ENCODE data around the gene TIE1.

Gene TIE1

DNA sequence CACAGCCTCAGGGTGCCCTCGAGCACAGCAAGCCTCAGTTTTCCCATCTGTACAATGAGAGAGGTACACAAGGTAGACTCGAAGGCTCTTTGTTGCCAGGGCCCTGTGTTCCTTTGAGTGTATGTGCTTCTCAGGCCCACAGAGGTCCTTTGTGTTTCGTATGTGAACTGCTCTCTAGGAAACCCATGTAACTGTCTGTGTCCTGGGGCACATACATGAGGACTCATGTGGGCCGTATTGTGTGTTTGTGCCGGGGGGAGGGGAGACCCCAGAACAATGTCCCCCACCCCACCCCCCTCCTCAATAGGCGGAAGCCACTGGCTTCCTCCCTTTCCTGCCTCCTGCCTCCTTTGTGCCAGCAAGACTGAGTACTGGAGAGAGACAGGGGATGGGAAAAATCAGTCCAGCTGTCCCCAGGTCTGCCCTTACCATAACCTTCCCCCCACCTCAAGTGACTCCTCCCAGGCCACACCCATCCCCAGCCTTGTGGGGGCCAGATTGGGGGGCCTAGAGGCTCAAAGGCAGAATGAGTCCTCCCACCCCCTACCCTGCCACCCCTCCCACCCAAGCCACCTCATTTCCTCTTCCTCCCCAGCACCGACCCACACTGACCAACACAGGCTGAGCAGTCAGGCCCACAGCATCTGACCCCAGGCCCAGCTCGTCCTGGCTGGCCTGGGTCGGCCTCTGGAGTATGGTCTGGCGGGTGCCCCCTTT, at the start of gene TIE1:
TSS of gene TIE1 (plus strand) at position 605 of the 717 bp plus-strand sequence. CDS start at position 695, 90 bp downstream.
- Mint-ChIP-seq H3K9me3 (no peaks in the 10 kb centered on the region), H3K36me3 (no peaks in the 10 kb centered on the region), H3K4me1 (peaks cover 12% of the 10 kb centered on the region), H3K27me3 (no peaks in the 10 kb centered on the region), H3K4me3 (no peak within 1 kb of the TSS), H3K27ac (no peak within 1 kb of the TSS)

DNA sequence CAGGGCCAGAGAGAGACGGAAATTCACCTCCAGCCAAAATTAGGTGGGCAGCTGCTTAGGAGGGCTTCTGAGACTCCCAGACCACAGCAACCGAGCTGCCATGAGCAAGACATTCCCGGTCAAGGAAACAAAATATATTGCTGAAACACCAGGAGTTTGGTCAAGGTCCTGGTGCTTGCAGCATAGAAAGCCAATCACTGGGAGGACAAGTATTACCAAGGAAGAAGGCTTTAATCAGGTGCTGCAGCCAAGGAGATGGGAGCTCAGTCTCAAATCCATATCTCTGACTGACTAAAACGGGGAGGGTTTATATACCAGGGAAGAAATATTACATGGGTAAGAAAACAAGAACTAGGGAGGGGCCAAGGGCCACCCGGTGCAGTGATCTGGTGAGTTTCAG, 49.8 kb upstream of the TIE1 start:
- Mint-ChIP-seq H3K36me3 (no peaks in the 10 kb centered on the region), H3K9me3 (no peaks in the 10 kb centered on the region), H3K4me3 (no peak overlapping the region), H3K27ac (no peak overlapping the region), H3K4me1 (no peaks in the 10 kb centered on the region), H3K27me3 (peaks cover 3% of the 10 kb centered on the region)

DNA sequence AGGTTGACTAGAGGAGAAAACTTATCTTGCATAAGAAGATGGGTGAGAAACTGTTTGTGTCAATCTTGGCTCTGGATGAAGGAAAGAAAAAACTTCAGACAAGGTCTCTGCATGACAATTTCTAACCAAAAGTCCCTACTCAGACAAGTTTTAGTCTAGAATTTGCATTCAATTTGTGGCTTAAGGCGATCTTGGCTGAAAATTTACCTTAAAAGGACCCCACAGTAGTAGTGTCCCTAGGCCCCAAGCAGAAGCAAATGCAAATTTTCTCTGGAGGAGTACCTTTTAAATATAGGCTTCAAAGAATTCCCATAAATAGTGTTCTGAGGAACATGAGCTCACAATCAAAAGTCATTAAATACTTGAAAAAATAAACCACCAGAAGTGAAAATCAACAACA, 48.6 kb upstream of the TIE1 start:
- Mint-ChIP-seq H3K4me3 (no peak overlapping the region), H3K27ac (no peak overlapping the region), H3K9me3 (no peaks in the 10 kb centered on the region), H3K36me3 (no peaks in the 10 kb centered on the region), H3K27me3 (peaks cover 2% of the 10 kb centered on the region), H3K4me1 (no peaks in the 10 kb centered on the region)

DNA sequence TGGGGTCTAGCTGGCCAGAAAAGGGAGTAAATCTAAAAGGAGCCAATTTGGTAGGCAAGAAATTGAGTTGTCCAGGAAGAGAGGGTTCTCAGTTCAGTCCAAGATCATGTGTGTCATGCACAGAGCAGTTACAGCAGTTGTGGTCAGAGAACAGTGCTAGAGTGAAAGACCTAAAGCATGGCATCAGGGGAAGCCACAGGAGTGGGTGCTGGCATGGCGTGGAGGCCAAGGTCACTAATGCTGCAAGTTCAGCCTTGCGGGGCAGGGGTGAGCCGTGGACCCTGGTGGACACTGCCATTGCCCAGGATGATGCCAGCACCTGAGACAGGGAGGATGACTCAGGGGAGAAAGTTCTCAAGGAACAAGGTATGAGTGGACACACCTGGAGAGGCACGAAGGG, 47.6 kb upstream of the TIE1 start:
- no peak overlapping the region for H3K4me3 Mint-ChIP-seq
- no peaks in the 10 kb centered on the region for H3K4me1 Mint-ChIP-seq
- no peaks in the 10 kb centered on the region for H3K36me3 Mint-ChIP-seq
- peaks cover 2% of the 10 kb centered on the region for H3K27me3 Mint-ChIP-seq
- no peak overlapping the region for H3K27ac Mint-ChIP-seq
- no peaks in the 10 kb centered on the region for H3K9me3 Mint-ChIP-seq

DNA sequence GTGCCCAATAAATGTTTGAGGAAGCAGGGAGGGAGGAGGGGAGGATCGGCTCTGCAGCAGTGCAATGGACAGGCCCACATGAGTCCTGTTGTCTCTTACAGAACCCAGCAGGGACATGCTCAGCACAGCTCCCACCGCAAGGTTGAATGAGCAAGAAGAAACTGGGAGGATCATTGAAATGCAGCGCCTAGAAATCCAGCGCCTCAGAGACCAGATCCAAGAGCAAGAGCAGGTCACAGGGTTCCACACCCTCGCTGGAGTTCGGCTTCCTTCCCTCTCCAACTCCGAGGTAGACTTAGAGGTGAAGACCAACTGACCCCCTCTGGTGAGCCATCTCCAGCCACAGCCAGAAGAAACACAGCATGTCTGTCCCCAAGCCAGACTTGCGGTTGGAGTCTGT, 46.9 kb upstream of the TIE1 start:
- Mint-ChIP-seq H3K4me3 (no peak overlapping the region), H3K27ac (no peak overlapping the region), H3K27me3 (peaks cover 2% of the 10 kb centered on the region), H3K4me1 (no peaks in the 10 kb centered on the region), H3K36me3 (no peaks in the 10 kb centered on the region), H3K9me3 (no peaks in the 10 kb centered on the region)

DNA sequence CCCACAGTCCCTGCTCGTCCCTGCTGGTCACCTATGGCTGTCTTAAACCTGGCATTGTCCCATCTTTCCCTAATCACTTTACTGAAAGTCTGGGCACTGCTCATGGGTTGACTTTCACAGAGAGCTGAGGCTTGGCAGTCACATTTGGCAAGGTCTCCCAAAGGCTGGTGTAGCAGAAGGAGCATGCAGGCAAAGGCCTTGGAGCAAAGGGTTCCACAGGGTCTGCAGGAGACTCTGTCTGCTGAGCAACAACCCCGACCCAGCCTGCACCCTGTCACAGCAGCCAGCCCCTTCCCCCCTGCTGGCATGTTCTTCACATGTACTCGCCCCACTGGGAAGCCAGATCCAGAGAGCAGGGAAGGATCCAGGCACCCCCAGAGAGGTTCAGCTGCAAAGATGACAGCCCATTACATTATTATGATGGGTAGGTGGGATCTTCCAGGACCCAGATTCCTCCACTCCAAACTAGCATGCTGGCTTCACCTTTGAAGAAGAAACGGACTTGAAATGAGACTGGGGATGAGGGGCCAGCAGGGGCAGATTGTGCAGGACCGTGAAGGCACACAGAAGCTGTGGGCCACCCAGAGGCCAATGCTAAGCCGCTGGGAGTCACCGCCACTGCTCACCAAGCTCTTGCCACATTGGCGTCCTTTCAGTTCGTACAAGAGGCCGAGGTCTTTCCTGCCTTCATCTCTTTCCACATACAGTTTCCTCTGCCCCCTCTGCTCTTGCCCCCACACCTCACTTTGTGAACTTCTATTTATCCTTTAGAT, 45.2 kb upstream of the TIE1 start:
- H3K36me3 Mint-ChIP-seq: no peaks in the 10 kb centered on the region

DNA sequence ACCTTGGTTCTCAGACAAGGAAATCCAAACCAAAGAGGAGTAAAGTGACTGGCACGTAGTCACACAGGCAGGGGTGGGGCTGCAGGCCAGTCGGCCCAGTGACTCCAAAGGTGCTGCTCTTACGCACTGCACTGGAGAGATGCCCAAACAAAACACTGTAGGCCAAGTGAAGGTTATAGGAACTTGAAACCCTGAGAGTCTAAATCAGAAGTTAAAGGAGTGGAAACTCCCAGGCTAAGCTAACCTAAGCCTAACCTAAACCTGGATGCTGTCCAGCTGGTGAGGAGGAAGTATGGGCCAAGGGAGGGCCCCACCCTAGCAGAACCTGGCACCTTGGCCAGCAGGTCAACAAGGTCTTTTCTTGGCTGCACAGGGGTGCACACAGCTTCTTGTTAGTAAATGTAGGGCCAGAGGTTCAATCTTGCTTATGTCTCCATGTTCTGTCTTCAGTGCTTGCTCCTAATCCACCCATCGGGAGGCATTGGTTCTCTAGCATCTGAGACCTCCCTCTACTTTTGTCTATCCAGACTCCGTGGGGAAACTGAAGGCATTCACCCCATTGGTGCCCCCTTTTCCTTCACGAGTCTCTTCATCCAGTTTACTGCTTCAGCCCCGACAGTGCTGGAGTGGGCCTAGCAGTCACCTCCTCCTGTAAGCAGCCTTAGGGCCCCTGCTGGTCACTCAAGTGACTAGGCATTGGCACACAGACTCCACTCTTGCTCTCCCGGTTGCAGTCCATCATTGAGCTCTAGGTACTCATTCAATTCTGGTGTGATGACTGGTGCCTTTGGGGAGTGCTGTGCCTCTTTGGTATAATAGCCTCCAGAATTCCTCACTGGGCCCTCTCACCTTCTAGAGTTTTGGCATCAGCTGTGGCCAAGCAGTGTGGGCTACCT, 43.9 kb upstream of the TIE1 start:
- H3K36me3 Mint-ChIP-seq: no peaks in the 10 kb centered on the region
- H3K27me3 Mint-ChIP-seq: no peaks in the 10 kb centered on the region
- H3K4me3 Mint-ChIP-seq: no peak overlapping the region
- no peaks in the 10 kb centered on the region for H3K4me1 Mint-ChIP-seq
- no peaks in the 10 kb centered on the region for H3K9me3 Mint-ChIP-seq
- no peak overlapping the region for H3K27ac Mint-ChIP-seq

More for the DNA sequence above, 45.2 kb upstream of the TIE1 start:
- no peak overlapping the region for H3K4me3 Mint-ChIP-seq
- no peaks in the 10 kb centered on the region for H3K4me1 Mint-ChIP-seq
- no peaks in the 10 kb centered on the region for H3K9me3 Mint-ChIP-seq
- peaks cover 2% of the 10 kb centered on the region for H3K27me3 Mint-ChIP-seq
- no peak overlapping the region for H3K27ac Mint-ChIP-seq

DNA sequence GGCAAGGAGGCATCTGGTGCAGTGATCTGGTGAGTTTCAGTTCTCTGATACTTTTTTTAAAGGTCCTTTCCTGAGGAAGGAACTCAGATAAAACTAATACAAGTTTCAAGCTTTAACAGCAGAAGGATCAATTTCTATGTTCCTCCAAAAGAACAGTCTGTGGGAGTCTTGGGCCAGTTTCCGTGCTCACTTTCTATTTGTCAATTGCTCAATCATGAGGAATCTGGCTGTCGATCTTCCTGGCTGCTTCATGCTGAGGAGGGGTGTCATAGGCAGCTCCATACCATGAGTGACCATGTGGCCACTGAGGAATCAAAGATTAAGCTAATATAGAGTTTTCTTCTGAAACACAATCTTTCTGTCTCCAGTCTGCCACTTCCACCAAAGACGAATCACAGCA, 42.4 kb upstream of the TIE1 start:
- Mint-ChIP-seq H3K4me3 (no peak overlapping the region), H3K4me1 (no peaks in the 10 kb centered on the region), H3K27ac (no peak overlapping the region), H3K27me3 (no peaks in the 10 kb centered on the region), H3K9me3 (peaks cover 5% of the 10 kb centered on the region), H3K36me3 (no peaks in the 10 kb centered on the region)

DNA sequence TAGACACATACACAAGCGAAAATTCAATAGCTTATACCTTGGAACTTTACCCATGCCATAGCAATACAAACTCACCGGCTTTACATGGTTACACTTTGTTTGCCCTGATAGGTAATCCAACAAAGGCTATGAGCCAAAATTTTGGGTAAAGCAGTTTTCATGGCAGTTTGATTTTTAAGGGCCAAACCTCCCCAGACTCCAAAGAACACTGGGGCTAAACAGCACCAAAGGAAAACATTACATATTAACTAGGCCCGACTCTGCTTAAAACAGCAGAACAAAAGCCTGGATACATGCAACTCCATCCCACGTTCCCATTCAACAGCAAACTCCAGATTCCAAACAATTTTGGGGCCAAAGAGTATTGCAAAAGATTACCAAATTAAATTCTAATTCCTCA, 35.4 kb upstream of the TIE1 start:
- no peak overlapping the region for H3K27ac Mint-ChIP-seq
- peaks cover 3% of the 10 kb centered on the region for H3K4me1 Mint-ChIP-seq
- no peak overlapping the region for H3K4me3 Mint-ChIP-seq
- H3K36me3 Mint-ChIP-seq: peaks cover 3% of the 10 kb centered on the region
- H3K9me3 Mint-ChIP-seq: peaks cover 11% of the 10 kb centered on the region
- H3K27me3 Mint-ChIP-seq: peaks cover 5% of the 10 kb centered on the region

DNA sequence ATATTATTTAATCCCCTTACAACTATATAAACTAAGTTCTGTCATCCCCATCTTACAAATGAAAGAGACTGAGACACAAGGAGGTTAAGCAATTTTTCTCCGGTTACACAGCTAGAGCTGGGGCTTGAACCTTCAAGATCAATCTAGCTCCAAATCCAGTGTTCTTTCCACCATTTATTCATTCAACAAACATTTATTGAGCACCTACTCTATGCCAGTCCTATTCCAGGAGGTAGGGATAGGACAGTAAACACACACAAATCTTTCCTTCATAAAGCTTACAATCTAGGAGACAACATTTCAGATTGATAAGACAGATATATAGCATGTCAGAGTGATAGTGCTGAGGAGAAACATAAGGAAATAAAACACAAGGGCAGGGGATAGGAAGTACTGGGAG, 33.9 kb upstream of the TIE1 start:
- peaks cover 14% of the 10 kb centered on the region for H3K4me1 Mint-ChIP-seq
- H3K27ac Mint-ChIP-seq: no peak overlapping the region
- peaks cover 5% of the 10 kb centered on the region for H3K27me3 Mint-ChIP-seq
- no peak overlapping the region for H3K4me3 Mint-ChIP-seq
- peaks cover 11% of the 10 kb centered on the region for H3K9me3 Mint-ChIP-seq
- H3K36me3 Mint-ChIP-seq: peaks cover 3% of the 10 kb centered on the region

DNA sequence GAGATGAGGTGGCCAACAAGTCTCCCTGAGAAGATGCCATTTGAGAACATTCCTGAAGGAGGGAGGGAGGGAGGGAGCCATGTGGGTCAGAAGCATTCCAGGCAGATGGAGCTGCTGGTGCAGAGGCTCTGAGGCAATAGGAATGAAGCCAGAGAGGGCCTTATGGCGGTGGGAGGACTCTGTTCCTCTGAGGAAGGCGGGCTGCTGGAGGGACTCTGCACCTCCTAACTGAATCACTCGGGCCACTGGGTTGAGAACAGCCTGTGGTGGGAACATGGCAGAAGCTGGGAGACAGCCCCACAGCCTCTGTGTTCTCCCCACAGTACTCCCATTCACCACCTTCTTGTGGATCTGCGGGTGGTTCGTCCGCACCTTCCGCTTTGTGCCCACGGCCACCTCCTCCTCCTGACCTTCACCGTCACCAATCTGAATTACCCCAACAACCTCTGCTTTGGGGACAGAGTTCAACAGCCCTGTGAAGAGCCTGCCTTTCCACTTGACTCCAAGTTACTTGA, 33.4 kb upstream of the TIE1 start:
- Mint-ChIP-seq H3K4me3 (no peak overlapping the region), H3K27me3 (peaks cover 5% of the 10 kb centered on the region)

DNA sequence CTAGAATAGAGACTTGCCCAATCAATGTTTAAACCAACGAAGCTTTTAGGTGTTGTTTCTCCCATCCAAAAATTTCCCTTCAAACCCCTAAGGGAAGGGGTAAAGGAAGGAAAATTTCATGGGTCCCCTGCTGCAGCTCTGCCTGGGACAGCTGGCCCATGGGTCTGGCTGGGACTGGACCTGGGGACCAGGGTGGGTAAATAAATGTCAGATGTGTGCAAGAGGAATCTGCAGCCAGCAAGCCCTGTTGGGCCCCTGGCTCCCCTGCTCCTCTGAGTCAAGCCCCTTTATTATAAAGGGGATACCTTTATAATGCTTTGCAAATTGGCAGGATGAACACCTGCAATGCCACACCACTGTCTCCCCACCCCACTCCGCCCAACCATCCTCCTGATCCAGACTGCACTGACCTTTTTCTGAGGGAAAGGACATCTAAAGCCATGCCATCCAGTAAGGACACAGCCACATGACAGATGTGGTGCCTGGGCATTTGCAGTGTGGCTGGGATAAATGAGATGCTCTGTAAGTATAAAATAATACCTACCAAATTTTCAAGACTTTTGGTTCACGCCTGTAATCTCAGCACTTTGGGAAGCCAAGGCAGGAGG, 32.9 kb upstream of the TIE1 start:
- H3K9me3 Mint-ChIP-seq: peaks cover 6% of the 10 kb centered on the region
- peaks cover 15% of the 10 kb centered on the region for H3K4me1 Mint-ChIP-seq
- no peak overlapping the region for H3K27ac Mint-ChIP-seq
- H3K36me3 Mint-ChIP-seq: peaks cover 3% of the 10 kb centered on the region
- H3K27me3 Mint-ChIP-seq: peaks cover 5% of the 10 kb centered on the region
- H3K4me3 Mint-ChIP-seq: no peak overlapping the region

More for the DNA sequence above, 33.4 kb upstream of the TIE1 start:
- Mint-ChIP-seq H3K27ac (no peak overlapping the region), H3K4me1 (peaks cover 15% of the 10 kb centered on the region), H3K9me3 (peaks cover 11% of the 10 kb centered on the region), H3K36me3 (peaks cover 3% of the 10 kb centered on the region)

DNA sequence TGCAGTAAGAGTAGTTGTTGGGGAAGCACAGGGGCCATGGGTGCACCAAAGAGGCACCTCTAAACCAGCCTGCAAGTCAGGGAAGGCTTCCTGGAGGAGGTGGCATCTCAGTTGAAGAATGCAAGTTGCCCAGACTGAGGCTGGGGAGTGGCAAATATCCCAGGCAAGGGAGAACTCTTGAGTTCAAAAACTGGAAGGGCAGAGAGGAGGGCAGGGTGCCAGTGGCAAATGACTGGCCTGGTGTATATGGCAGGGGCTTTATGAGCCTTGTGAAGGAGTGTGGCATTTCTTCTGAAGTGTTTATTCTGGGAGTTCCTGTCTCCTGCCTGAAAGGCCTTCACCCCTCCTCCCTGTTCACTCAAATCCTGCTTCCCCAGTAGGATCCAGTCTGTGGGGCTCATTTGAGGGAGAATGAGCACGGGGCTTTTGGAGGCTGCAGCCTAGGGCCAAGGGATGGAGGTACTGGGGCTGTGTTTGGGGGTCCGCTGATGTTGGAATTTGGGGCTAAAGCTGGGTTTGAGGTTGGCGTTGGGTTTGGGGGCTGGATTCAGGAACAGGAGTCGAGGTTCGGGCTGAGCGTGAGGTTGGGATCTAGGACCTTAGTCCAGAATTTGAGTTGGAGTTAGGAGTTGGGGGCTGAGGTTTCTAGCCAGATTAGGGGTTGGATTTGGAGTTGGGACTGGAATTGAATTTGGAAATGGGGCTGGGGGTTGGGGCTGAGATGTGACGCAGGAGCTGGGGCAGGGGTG, 31.0 kb upstream of the TIE1 start, which contains the start of gene TMEM125:
TSS of gene TMEM125 (plus strand) at position 357 of the 749 bp plus-strand sequence. CDS start 2,740 bp downstream, outside the sequence.
- Mint-ChIP-seq H3K4me1 (peaks cover 22% of the 10 kb centered on the region), H3K36me3 (peaks cover 3% of the 10 kb centered on the region), H3K27me3 (peaks cover 5% of the 10 kb centered on the region), H3K27ac (no peak within 1 kb of the TSS), H3K4me3 (peak within 1 kb of the TSS; percentile 49), H3K9me3 (peaks cover 5% of the 10 kb centered on the region)

DNA sequence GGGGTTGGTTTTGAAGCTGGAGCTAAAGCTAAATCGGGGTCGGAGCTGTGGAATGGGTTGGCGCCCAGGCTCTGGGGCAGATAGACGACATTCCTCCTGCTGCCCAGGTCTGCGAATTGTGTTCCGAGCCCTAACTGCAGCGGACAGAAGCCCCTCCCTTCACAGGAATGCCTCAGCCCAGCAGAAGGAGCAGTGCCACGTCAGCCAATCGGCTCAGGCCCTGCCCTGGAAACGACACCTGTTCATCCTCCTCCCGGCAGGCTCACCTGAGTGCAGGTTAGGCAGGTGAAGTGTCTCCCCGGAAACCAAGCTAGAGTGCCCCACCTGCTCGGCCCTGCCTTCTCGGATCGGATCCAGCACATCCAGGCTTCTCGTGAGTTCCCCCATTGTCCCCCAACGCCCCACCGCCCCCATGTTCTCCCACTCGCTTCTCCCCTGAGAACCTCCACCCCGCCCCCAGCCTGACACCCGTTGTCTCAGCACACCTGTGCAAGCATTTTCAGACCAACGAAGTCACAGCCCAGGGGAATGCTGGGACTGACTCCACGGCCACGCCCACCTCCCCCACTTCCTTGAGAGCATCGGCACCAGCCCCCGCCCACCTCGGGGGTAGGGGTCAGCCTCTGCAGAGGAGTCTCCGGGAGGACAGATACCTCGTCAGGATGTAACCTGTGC, 30.2 kb upstream of the TIE1 start:
- peaks cover 10% of the 10 kb centered on the region for H3K9me3 Mint-ChIP-seq

More for the DNA sequence above, 30.2 kb upstream of the TIE1 start:
- Mint-ChIP-seq H3K27ac (no peak overlapping the region), H3K4me3 (peak overlapping the region; percentile 49), H3K27me3 (peaks cover 5% of the 10 kb centered on the region), H3K36me3 (peaks cover 4% of the 10 kb centered on the region), H3K4me1 (peaks cover 30% of the 10 kb centered on the region)

Data from activated naive CD4-positive, alpha-beta T cell treated with anti-CD3 and anti-CD28 coated beads, Interleukin-2, amount 50 U/mL, for 24 hours (primary cell).